Measurements from ENCODE around the gene VIPR1. TPM values are rescaled to one million over a fixed set of nuclear protein-coding genes. Genes with fewer than 3 reads are reported as not detected.

VIPR1 gene
- total RNA-seq, 2 experiments from 2014 or later, result 6.6 to 6.7 TPM

GRCh38 chr3:42478830-42479229, 23.6 kb upstream of the VIPR1 start:
- H3K9me3 Mint-ChIP-seq (ENCODE audit: low read depth), result peaks cover 12% of the 10 kb centered on the region
- no peak for DNase-seq
- ATAC-seq, result no peak
- ChIA-PET POLR2A (no interaction called here), CTCF (interaction anchor here (0.9 kb wide), 1 partner anchor 232 kb away, joined by 4 read pairs; no protein-coding TSS in a partner anchor)
- H3K27me3 Mint-ChIP-seq, result peaks cover 12% of the 10 kb centered on the region
- no peaks in the 10 kb centered on the region for H3K36me3 Mint-ChIP-seq (ENCODE audit: low read depth)
- intact Hi-C loops (cut with DNase I, micrococcal nuclease), result no loop called here
- no peaks in the 10 kb centered on the region for H3K4me1 Mint-ChIP-seq
- no peak overlapping the region for H3K27ac Mint-ChIP-seq
- no peak overlapping the region for H3K4me3 Mint-ChIP-seq

GRCh38 chr3:42486814-42487565, 15.5 kb upstream of the VIPR1 start:
- Mint-ChIP-seq H3K4me1 (no peaks in the 10 kb centered on the region), H3K36me3 (ENCODE audit: low read depth) (no peaks in the 10 kb centered on the region), H3K27me3 (peaks cover 1% of the 10 kb centered on the region), H3K4me3 (no peak overlapping the region), H3K27ac (no peak overlapping the region), H3K9me3 (ENCODE audit: low read depth) (no peaks in the 10 kb centered on the region)
- DNase-seq (no peak), ATAC-seq (no peak)
- ChIA-PET POLR2A (no interaction called here), CTCF (interaction anchor here (1.0 kb wide), 1 partner anchor 322 kb away, joined by 4 read pairs; the partner anchor contains the start of gene ACKR2)
- intact Hi-C loops (cut with DNase I, micrococcal nuclease), result no loop called here

GRCh38 chr3:42488687-42489086, 13.8 kb upstream of the VIPR1 start:
- Mint-ChIP-seq H3K27me3 (no peaks in the 10 kb centered on the region), H3K4me1 (no peaks in the 10 kb centered on the region), H3K36me3 (ENCODE audit: low read depth) (no peaks in the 10 kb centered on the region), H3K9me3 (ENCODE audit: low read depth) (no peaks in the 10 kb centered on the region), H3K27ac (no peak overlapping the region), H3K4me3 (no peak overlapping the region)
- ChIA-PET CTCF (no interaction called here), POLR2A (no interaction called here)
- ATAC-seq (no peak), DNase-seq (no peak)
- intact Hi-C loops (cut with DNase I, micrococcal nuclease), result no loop called here

- CTCF ChIA-PET, result interaction anchor here (0.6 to 0.9 kb wide), 4 partner anchors 12 to 356 kb away, joined by 3 to 4 read pairs (median 4); no protein-coding TSS in a partner anchor
- ATAC-seq, result no peak
- DNase-seq, result no peak
Observed at GRCh38 chr3:42489116-42489936, 13.1 kb upstream of the VIPR1 start.

GRCh38 chr3:42489937-42490227, 12.6 kb upstream of the VIPR1 start:
- no peaks in the 10 kb centered on the region for H3K27me3 Mint-ChIP-seq
- ChIA-PET CTCF (interaction anchor here (0.6 to 0.9 kb wide), 4 partner anchors 11 to 356 kb away, joined by 3 to 4 read pairs (median 4); no protein-coding TSS in a partner anchor), POLR2A (no interaction called here)
- H3K4me3 Mint-ChIP-seq, result no peak overlapping the region
- DNase-seq (no peak), ATAC-seq (no peak)
- H3K27ac Mint-ChIP-seq, result no peak overlapping the region
- no peaks in the 10 kb centered on the region for H3K36me3 Mint-ChIP-seq (ENCODE audit: low read depth)
- H3K9me3 Mint-ChIP-seq (ENCODE audit: low read depth), result no peaks in the 10 kb centered on the region
- intact Hi-C loops (cut with DNase I, micrococcal nuclease), result no loop called here
- H3K4me1 Mint-ChIP-seq, result no peaks in the 10 kb centered on the region

More at GRCh38 chr3:42489116-42489936, 13.1 kb upstream of the VIPR1 start:
- Mint-ChIP-seq H3K4me1 (no peaks in the 10 kb centered on the region), H3K9me3 (ENCODE audit: low read depth) (no peaks in the 10 kb centered on the region), H3K27me3 (no peaks in the 10 kb centered on the region), H3K36me3 (ENCODE audit: low read depth) (no peaks in the 10 kb centered on the region), H3K4me3 (no peak overlapping the region), H3K27ac (no peak overlapping the region)
- intact Hi-C loops (cut with DNase I, micrococcal nuclease), result no loop called here
- POLR2A ChIA-PET, result no interaction called here

- DNase-seq, result no peak
- ATAC-seq, result no peak
- POLR2A ChIA-PET, result no interaction called here
- H3K27me3 Mint-ChIP-seq, result no peaks in the 10 kb centered on the region
- no peak overlapping the region for H3K4me3 Mint-ChIP-seq
- H3K27ac Mint-ChIP-seq, result no peak overlapping the region
- CTCF ChIA-PET, result interaction anchor here (0.6 to 0.9 kb wide), 2 partner anchors 14 to 355 kb away, joined by 3 to 4 read pairs; no protein-coding TSS in a partner anchor
- no peaks in the 10 kb centered on the region for H3K36me3 Mint-ChIP-seq (ENCODE audit: low read depth)
- H3K9me3 Mint-ChIP-seq (ENCODE audit: low read depth), result no peaks in the 10 kb centered on the region
- no peaks in the 10 kb centered on the region for H3K4me1 Mint-ChIP-seq
- intact Hi-C loops (cut with DNase I, micrococcal nuclease), result no loop called here
Observed at GRCh38 chr3:42490243-42490642, 12.2 kb upstream of the VIPR1 start.

- Mint-ChIP-seq H3K27ac (no peak overlapping the region), H3K27me3 (no peaks in the 10 kb centered on the region), H3K9me3 (ENCODE audit: low read depth) (no peaks in the 10 kb centered on the region), H3K4me3 (no peak overlapping the region), H3K4me1 (no peaks in the 10 kb centered on the region), H3K36me3 (ENCODE audit: low read depth) (no peaks in the 10 kb centered on the region)
- intact Hi-C loops (cut with DNase I, micrococcal nuclease), result no loop called here
- CTCF ChIA-PET, result interaction anchor here (0.7 to 1.2 kb wide), 2 partner anchors 16 to 49 kb away, joined by 4 read pairs; no protein-coding TSS in a partner anchor
- POLR2A ChIA-PET, result no interaction called here
- DNase-seq, result no peak
- no peak for ATAC-seq
Observed at GRCh38 chr3:42491881-42492507, 10.4 kb upstream of the VIPR1 start.

- no peak overlapping the region for H3K4me3 Mint-ChIP-seq
- intact Hi-C loops (cut with DNase I, micrococcal nuclease), result no loop called here
- no peaks in the 10 kb centered on the region for H3K36me3 Mint-ChIP-seq (ENCODE audit: low read depth)
- DNase-seq (no peak), ATAC-seq (no peak)
- no peaks in the 10 kb centered on the region for H3K4me1 Mint-ChIP-seq
- no peak overlapping the region for H3K27ac Mint-ChIP-seq
- H3K9me3 Mint-ChIP-seq (ENCODE audit: low read depth), result no peaks in the 10 kb centered on the region
- CTCF ChIA-PET, result interaction anchor here (1.2 kb wide), 1 partner anchor 49 kb away, joined by 4 read pairs; no protein-coding TSS in a partner anchor
- no peaks in the 10 kb centered on the region for H3K27me3 Mint-ChIP-seq
- POLR2A ChIA-PET, result no interaction called here
Observed at GRCh38 chr3:42492508-42493080, 9.8 kb upstream of the VIPR1 start.

- POLR2A ChIA-PET, result no interaction called here
- ATAC-seq, result no peak
- intact Hi-C loops (cut with DNase I, micrococcal nuclease), result no loop called here
Observed at GRCh38 chr3:42493126-42493797, 9.2 kb upstream of the VIPR1 start.

GRCh38 chr3:42493798-42494151, 8.7 kb upstream of the VIPR1 start:
- DNase-seq (no peak), ATAC-seq (no peak)
- H3K27ac Mint-ChIP-seq, result no peak overlapping the region
- no peaks in the 10 kb centered on the region for H3K36me3 Mint-ChIP-seq (ENCODE audit: low read depth)
- no peaks in the 10 kb centered on the region for H3K9me3 Mint-ChIP-seq (ENCODE audit: low read depth)
- ChIA-PET POLR2A (no interaction called here), CTCF (interaction anchor here (0.7 to 1.3 kb wide), 2 partner anchors 19 to 43 kb away, joined by 4 to 5 read pairs; no protein-coding TSS in a partner anchor)
- H3K4me3 Mint-ChIP-seq, result no peak overlapping the region
- no peaks in the 10 kb centered on the region for H3K4me1 Mint-ChIP-seq
- peaks cover 2% of the 10 kb centered on the region for H3K27me3 Mint-ChIP-seq
- intact Hi-C loops (cut with DNase I, micrococcal nuclease), result no loop called here

More at GRCh38 chr3:42493126-42493797, 9.2 kb upstream of the VIPR1 start:
- Mint-ChIP-seq H3K4me1 (no peaks in the 10 kb centered on the region), H3K27me3 (peaks cover under 1% of the 10 kb centered on the region), H3K4me3 (no peak overlapping the region), H3K9me3 (ENCODE audit: low read depth) (no peaks in the 10 kb centered on the region), H3K36me3 (ENCODE audit: low read depth) (no peaks in the 10 kb centered on the region), H3K27ac (no peak overlapping the region)
- no peak for DNase-seq
- CTCF ChIA-PET, result interaction anchor here (0.7 to 1.3 kb wide), 2 partner anchors 18 to 44 kb away, joined by 4 to 5 read pairs; no protein-coding TSS in a partner anchor

GRCh38 chr3:42495393-42495792, 7.0 kb upstream of the VIPR1 start:
- CTCF ChIA-PET, result interaction anchor here (0.7 kb wide), 2 partner anchors 54 to 486 kb away, joined by 3 read pairs; no protein-coding TSS in a partner anchor
- no peak overlapping the region for H3K27ac Mint-ChIP-seq
- no peaks in the 10 kb centered on the region for H3K9me3 Mint-ChIP-seq (ENCODE audit: low read depth)
- POLR2A ChIA-PET, result no interaction called here
- H3K36me3 Mint-ChIP-seq (ENCODE audit: low read depth), result no peaks in the 10 kb centered on the region
- H3K27me3 Mint-ChIP-seq, result peaks cover 8% of the 10 kb centered on the region
- H3K4me3 Mint-ChIP-seq, result no peak overlapping the region
- DNase-seq, result no peak
- H3K4me1 Mint-ChIP-seq, result peaks cover 5% of the 10 kb centered on the region
- no peak for ATAC-seq
- intact Hi-C loops (cut with DNase I, micrococcal nuclease), result no loop called here

All from activated CD4-positive, alpha-beta T cell treated with anti-CD3 and anti-CD28 coated beads for 36 hours (primary cell).